Lung (tissue), 12 donors: Measurements from ENCODE around the gene MMS19. TPM values are rescaled to one million over a fixed set of nuclear protein-coding genes. Genes with fewer than 3 reads are reported as not detected.

ENCODE experiments used
- ATAC-seq: fragments of 200-7000 bp; cut with Tn5 transposase; one replicate; pipeline ENCODE4 v1.9.1; 2020; ENCODE audit warnings: moderate number of reproducible peaks; ENCODE audit not compliant: insufficient read depth, low FRiP score
- DNase-seq, 3 donors: peaks; one replicate each; pipeline ENCODE4 v3.0.0-alpha.2; 2013 to 2017
- H3K27ac ChIP-seq, 2 donors: one replicate each; pipeline ENCODE4 v1.5.1; 2013; ENCODE audit warnings: mild to moderate bottlenecking in 2 of 2, moderate library complexity in 2 of 2, control low read depth in 1 of 2, inconsistent platforms in 1 of 2, low read depth in 1 of 2, low read length in 1 of 2
- H3K27me3 ChIP-seq, 3 donors: one replicate each; pipeline ENCODE4 v1.5.1; 2013; ENCODE audit warnings: low read length in 2 of 3; ENCODE audit not compliant: control insufficient read depth in 3 of 3, insufficient read depth in 3 of 3
- H3K36me3 ChIP-seq, 4 donors: one replicate each; pipeline ENCODE4 v1.5.1; 2013; ENCODE audit warnings: low read length in 4 of 4, mild to moderate bottlenecking in 1 of 4, moderate library complexity in 1 of 4; ENCODE audit not compliant: control insufficient read depth in 4 of 4, insufficient read depth in 4 of 4
- H3K4me1 ChIP-seq, 5 donors: one replicate each; pipeline ENCODE4 v1.5.1; 2013; ENCODE audit warnings: low read length in 5 of 5, mild to moderate bottlenecking in 2 of 5, moderate library complexity in 1 of 5; ENCODE audit not compliant: control insufficient read depth in 5 of 5, insufficient read depth in 5 of 5
- H3K4me3 ChIP-seq: one replicate; pipeline ENCODE4 v1.5.1; 2013; ENCODE audit warnings: mild to moderate bottlenecking, control low read depth, moderate library complexity
- H3K9ac ChIP-seq, 2 donors: one replicate each; pipeline ENCODE4 v1.5.1; 2013; ENCODE audit warnings: low read length in 2 of 2, control low read depth in 1 of 2; ENCODE audit not compliant: insufficient read depth in 1 of 2
- H3K9me3 ChIP-seq, 4 donors: one replicate each; pipeline ENCODE4 v1.5.1; 2013; ENCODE audit warnings: low read length in 3 of 4, mild to moderate bottlenecking in 1 of 4, moderate library complexity in 1 of 4; ENCODE audit not compliant: control insufficient read depth in 4 of 4, insufficient read depth in 3 of 4
- WGBS, 2 donors: extraction: QIAGEN DNeasy Blood & Tissue Kit; methylation state at CpG; one replicate each; pipeline ENCODE4 v1.1.7; 2013; 5-methylcytosine and 5-hydroxymethylcytosine counted together
- polyA plus RNA-seq, 2 donors: library from polyadenylated mRNA; stranded (reverse); fragments of 200-250 nt; gene quantifications; one replicate each; pipeline ENCODE4 v1.2.1, GENCODE V29; 2013
- total RNA-seq, 2 donors: library from RNA; depleted of rRNA in 1 of 2; stranded (reverse); fragments of >200 nt in 1 of 2; gene quantifications; one replicate each; pipeline ENCODE4 v1.2.1, GENCODE V29; 2014 to 2021
- TF ChIP-seq, protein P1 (sequence below): IDR thresholded peaks from 2 replicates; pipeline ENCODE4 v1.5.1; 2012; ENCODE audit warnings: mild to moderate bottlenecking; ENCODE audit errors: control extremely low read depth, extremely low read depth
- donor health status: control.
- donor health status: control.
- donor health status: Bipolar disorder and iron deficiency.
- donor health status: healthy.
- donor health status: DM: yes; HTN: yes; CAD: no.

The MMS19 gene
- total and polyA plus RNA-seq, 4 donors = 39.9 to 74.5 (median 62.5) TPM

DNA sequence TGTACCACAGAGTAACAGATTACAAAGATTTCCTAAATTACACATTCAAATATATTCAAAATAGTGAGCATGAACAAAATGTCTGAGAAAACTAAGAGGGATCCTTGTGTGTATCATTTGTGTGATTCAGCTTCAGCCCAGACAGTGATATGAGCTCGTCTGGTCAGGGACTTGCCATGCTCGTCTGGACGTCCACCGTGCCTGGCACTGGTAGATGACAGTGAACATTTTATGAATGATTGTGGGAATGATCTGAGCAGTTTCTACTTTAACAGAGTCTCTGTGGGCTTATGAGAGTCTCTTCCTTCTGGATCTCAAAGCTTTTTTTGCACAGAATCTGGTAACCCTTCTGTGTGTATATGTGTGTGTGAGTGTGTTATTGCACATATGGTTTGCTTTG lies 40.2 kb upstream of the MMS19 start:
- TF ChIP-seq, protein P1, sequence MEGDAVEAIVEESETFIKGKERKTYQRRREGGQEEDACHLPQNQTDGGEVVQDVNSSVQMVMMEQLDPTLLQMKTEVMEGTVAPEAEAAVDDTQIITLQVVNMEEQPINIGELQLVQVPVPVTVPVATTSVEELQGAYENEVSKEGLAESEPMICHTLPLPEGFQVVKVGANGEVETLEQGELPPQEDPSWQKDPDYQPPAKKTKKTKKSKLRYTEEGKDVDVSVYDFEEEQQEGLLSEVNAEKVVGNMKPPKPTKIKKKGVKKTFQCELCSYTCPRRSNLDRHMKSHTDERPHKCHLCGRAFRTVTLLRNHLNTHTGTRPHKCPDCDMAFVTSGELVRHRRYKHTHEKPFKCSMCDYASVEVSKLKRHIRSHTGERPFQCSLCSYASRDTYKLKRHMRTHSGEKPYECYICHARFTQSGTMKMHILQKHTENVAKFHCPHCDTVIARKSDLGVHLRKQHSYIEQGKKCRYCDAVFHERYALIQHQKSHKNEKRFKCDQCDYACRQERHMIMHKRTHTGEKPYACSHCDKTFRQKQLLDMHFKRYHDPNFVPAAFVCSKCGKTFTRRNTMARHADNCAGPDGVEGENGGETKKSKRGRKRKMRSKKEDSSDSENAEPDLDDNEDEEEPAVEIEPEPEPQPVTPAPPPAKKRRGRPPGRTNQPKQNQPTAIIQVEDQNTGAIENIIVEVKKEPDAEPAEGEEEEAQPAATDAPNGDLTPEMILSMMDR = no peak
- no peak for ATAC-seq

DNA sequence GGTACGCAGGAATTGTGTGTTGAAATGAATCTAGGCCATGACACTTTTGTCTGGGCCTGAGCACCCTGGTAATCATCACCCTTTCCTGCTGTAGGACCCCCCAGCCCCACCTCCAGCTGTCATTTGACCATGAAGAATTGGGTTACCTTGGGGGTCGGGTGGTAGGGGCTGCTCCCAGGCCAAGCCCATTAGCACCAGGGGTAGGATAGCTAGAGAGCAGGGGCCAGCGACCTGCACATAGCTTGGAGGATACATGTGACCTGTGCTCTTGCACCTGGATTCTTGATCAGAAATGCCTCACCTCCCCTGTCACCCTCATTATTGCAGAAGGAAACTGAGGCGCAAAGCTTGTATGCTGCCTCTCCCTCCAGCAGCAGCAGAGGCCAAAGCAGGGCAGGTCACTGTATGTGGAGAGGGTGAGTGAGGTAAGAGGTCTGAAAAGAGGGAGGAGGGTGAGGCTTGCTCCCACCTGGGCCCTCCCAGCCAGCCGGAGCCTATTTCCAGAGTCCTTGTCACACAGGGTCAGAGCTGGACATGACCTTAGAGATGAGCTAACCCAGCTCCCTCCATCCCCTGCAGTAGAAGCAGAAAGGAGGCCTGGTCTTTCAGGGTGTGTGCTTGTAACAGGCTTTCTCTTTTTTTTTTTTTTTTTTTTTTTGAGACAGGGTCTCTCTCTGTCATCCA lies 39.1 kb upstream of the MMS19 start:
- Histone ChIP-seq H3K4me3 (no peak overlapping the region), H3K36me3 (no peaks in the 10 kb centered on the region), H3K4me1 (peaks cover 2 to 20% (median 12%) of the 10 kb centered on the region in 5 donors), H3K27me3 (no peaks in the 10 kb centered on the region), H3K9me3 (no peaks in the 10 kb centered on the region), H3K9ac (no peak overlapping the region), H3K27ac (no peak overlapping the region)
- WGBS, 2 donors = 89 to 90% methylated on average over 5 of the region's 5 CpGs
- ATAC-seq = no peak
- TF ChIP-seq, protein P1 = no peak
- DNase-seq = no peak

More for the DNA sequence above, 40.2 kb upstream of the MMS19 start:
- Histone ChIP-seq H3K9ac (no peak overlapping the region), H3K27me3 (no peaks in the 10 kb centered on the region), H3K4me3 (no peak overlapping the region), H3K9me3 (no peaks in the 10 kb centered on the region), H3K27ac (peak overlapping the region in 1 of 2 donors; percentile 21), H3K4me1 (peaks cover 2 to 24% (median 20%) of the 10 kb centered on the region in 5 donors), H3K36me3 (no peaks in the 10 kb centered on the region)
- WGBS, 2 donors = 79 to 82% methylated on average over 4 of the region's 4 CpGs
- DNase-seq = no peak

DNA sequence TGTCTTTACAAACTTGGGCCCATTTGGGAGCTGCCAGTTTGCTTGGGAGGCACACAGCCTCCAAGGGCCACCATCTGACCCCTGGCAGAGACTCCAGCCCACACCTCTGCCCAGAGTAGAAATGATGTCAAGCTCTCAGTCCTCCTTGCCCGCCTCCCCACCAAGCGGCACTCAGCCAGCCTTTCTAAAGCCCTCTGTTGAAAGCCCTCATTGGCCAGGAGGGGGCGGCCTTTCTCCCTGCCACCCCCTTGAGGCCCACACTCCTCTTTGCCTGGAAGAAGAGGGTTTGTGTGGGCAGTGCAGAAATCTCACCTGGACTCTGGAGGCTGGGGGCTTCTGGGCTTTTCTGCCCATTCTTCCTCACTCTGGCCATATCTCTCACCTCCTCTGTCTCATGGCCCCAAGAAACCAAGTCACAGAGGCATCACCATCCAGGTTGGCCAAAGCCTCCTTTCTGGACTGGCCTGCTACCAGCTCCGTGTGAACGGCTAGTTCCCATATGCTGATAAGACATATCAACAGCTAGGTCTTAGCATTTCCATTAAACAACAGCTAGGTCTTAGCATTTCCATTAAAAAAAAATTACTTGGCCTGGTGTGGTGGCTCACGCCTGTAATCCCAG lies 36.6 kb upstream of the MMS19 start:
- no peaks in the 10 kb centered on the region for H3K9me3 ChIP-seq

More for the DNA sequence above, 36.6 kb upstream of the MMS19 start:
- TF ChIP-seq, protein P1 = no peak
- no peak overlapping the region for H3K27ac ChIP-seq
- no peak overlapping the region for H3K9ac ChIP-seq
- DNase-seq (no peak), ATAC-seq (no peak)
- H3K27me3 ChIP-seq = no peaks in the 10 kb centered on the region
- no peak overlapping the region for H3K4me3 ChIP-seq
- 82% methylated on average over 6 of the region's 6 CpGs for WGBS, 2 donors
- H3K4me1 ChIP-seq = peaks cover 0 to 11% (median 4%) of the 10 kb centered on the region in 5 donors
- no peaks in the 10 kb centered on the region for H3K36me3 ChIP-seq
